Activated T-helper 17 cell treated with anti-CD3 and anti-CD28 coated beads, Interleukin-2, amount 50 U/mL, for 72 hours (primary cell): ENCODE results near the gene CMSS1. TPM values are rescaled to one million over a fixed set of nuclear protein-coding genes. Genes with fewer than 3 reads are reported as not detected.

Experiments
- ATAC-seq: fragments of 150-1000 bp; cut with Tn5 transposase; replicated peaks from 2 replicates; pipeline ENCODE4 v1.10.0; 2021; ENCODE audit warnings: mild to moderate bottlenecking, moderate library complexity
- H3K27ac Mint-ChIP-seq: one replicate; pipeline ENCODE4 v1.8.0; 2022; ENCODE audit warnings: mixed read lengths
- H3K27me3 Mint-ChIP-seq: one replicate; pipeline ENCODE4 v1.8.0; 2022; ENCODE audit warnings: mixed read lengths
- H3K36me3 Mint-ChIP-seq: one replicate; pipeline ENCODE4 v1.8.0; 2022; ENCODE audit warnings: low read depth, mild to moderate bottlenecking, mixed read lengths
- H3K4me1 Mint-ChIP-seq: one replicate; pipeline ENCODE4 v1.8.0; 2022; ENCODE audit warnings: mixed read lengths
- H3K4me3 Mint-ChIP-seq: one replicate; pipeline ENCODE4 v1.8.0; 2022; ENCODE audit warnings: mild to moderate bottlenecking, mixed read lengths
- H3K9me3 Mint-ChIP-seq: one replicate; pipeline ENCODE4 v1.8.0; 2022; ENCODE audit warnings: mixed read lengths
- total RNA-seq, 2 donors: library from RNA; stranded (reverse); gene quantifications; one replicate each; pipeline ENCODE4 v1.2.3, GENCODE V29; 2022

Gene CMSS1
- total RNA-seq, 2 donors from 2014 or later, result 29.8 to 67.4 TPM

DNA sequence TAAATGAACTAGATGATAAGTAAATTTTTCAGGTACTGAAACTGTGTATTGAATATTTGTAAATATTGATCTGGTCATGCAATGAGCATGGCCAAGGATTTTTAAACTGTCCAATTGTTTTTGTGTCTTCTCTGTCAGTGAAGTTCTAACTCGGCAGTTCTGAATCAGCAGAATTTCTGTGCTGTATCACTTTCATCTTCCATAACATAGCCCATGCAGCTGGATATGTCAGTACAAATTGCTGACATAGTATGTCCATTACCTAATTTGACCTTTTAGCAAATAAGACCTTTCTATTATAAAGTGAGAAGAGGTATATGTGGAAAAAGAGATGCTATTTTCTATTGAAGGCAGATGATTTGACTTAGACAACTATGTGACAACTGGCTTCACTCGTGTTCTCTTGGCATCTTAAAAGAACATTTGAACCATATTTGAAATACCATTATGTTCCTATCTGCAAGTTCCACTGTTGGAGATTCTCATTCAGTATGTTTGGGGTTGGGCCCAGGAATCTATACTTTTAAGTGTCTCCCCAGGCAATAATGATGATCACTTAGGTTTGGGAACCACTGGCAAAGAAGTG, 90.4 kb downstream of the CMSS1 start:
- Mint-ChIP-seq H3K9me3 (no peaks in the 10 kb centered on the region), H3K27ac (no peak overlapping the region), H3K27me3 (no peaks in the 10 kb centered on the region), H3K4me1 (no peaks in the 10 kb centered on the region), H3K4me3 (no peak overlapping the region), H3K36me3 (no peaks in the 10 kb centered on the region)
- no peak for ATAC-seq

DNA sequence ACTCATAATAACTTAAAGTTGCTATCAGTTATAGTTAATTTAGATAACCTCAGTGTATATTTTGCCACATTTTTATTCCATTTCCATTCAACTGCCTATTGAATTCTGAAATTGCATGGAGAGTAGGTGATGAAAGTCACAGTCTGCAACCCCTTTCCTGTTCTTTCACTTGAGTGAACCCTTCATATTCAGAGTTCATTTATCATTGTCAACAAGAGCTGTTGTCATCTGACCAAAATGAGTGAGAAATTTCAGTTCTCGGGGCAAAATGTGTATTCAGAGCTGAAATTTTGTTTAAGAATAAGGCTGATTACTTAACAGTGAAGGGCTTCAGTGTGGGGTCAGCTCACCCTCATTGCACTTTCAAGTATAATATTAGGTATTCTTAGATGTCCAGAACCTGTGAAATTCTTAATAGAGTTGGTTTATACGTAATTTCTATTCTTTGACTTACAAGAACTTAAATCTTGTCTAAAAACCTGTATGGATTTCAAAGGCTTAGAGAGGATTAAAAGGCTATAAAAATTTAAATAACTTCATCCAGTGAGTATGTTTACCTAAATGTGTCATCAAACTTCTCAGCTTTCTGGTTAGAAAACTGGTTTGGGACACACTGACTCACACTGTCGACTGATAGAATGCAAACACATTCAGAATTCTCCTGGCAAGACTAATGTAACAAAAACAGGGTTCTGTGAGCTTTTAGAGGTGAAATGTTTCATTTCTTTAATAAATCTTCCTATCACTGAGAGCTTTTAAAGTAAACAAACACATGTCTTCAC, 92.2 kb downstream of the CMSS1 start:
- no peaks in the 10 kb centered on the region for H3K9me3 Mint-ChIP-seq
- ATAC-seq, result no peak
- no peak overlapping the region for H3K4me3 Mint-ChIP-seq
- no peaks in the 10 kb centered on the region for H3K4me1 Mint-ChIP-seq
- H3K27ac Mint-ChIP-seq, result no peak overlapping the region
- no peaks in the 10 kb centered on the region for H3K36me3 Mint-ChIP-seq
- no peaks in the 10 kb centered on the region for H3K27me3 Mint-ChIP-seq

DNA sequence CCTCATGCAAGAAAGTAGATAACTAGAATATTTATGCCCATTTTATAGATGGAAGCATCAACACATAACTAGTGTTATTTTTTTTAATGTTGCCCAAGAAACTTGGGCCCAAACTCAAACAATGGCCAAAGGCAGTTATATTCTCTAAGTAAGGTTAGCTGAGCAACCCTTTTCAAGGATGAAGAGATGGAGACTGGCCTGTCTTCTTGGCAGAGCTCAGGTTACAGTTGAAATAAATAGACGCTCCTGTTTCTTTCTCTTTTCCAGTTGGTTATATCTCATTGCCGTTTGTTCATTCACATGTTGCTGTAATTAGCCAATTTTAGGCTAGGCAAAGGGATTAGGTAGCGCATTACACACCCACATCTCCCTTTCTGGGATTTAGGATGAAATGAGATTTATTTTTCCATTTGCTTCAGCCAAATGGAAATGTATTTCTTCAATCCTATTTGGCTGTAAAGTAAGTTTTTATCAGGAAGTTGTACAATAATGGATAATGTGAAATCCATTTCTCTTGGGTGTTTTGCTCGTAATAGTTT, 93.2 kb downstream of the CMSS1 start:
- Mint-ChIP-seq H3K4me1 (no peaks in the 10 kb centered on the region), H3K27me3 (no peaks in the 10 kb centered on the region), H3K36me3 (no peaks in the 10 kb centered on the region), H3K27ac (no peak overlapping the region), H3K4me3 (no peak overlapping the region), H3K9me3 (no peaks in the 10 kb centered on the region)
- ATAC-seq, result no peak

DNA sequence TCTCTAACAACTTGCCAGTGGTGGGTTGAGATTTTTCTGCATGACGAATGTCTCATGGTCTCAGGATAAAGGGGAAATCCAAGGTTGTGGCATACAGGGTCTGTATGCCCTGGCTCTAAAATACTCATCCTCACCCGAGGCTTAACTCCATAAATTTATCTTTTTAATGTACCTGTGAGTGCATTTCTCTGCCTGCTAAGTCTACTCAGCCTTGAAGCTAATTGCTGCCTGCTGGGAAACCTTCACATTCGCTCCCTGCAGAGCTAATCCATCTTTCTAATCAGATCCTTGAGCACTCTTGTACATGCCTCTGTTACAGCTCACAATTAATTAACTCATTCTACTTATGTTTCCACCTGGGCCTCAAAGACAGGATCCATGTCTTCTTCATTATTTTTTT, 93.8 kb downstream of the CMSS1 start:
- H3K4me1 Mint-ChIP-seq, result no peaks in the 10 kb centered on the region
- H3K27ac Mint-ChIP-seq, result no peak overlapping the region
- no peak overlapping the region for H3K4me3 Mint-ChIP-seq
- no peaks in the 10 kb centered on the region for H3K27me3 Mint-ChIP-seq
- no peaks in the 10 kb centered on the region for H3K9me3 Mint-ChIP-seq
- no peaks in the 10 kb centered on the region for H3K36me3 Mint-ChIP-seq
- no peak for ATAC-seq

DNA sequence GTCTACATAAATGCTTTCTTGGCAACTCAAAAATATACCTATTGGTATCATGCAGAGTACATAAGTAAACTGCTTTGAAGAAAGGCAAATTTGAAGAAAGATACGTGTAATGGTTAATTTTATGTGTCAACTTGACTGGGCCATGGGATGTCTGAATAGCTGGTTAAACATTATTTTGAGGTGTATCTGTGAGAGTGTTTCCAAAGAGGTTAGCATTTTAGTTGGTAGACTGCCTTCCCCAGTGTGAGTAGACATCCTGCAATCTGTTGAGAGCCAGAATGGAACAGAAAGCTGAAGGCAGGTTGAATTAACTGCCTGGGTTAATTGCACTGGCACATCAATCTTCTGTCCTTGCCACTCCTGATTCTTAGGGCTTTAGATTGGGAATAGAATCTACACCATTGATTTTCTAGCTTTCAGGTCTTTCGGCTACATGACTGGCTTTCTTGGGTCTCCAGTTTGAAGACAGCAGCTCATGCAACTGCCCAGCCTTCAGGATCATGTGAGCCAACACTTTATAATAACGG, 98.3 kb downstream of the CMSS1 start:
- Mint-ChIP-seq H3K9me3 (no peaks in the 10 kb centered on the region), H3K4me1 (no peaks in the 10 kb centered on the region), H3K27me3 (no peaks in the 10 kb centered on the region), H3K4me3 (no peak overlapping the region), H3K36me3 (no peaks in the 10 kb centered on the region), H3K27ac (no peak overlapping the region)
- no peak for ATAC-seq

DNA sequence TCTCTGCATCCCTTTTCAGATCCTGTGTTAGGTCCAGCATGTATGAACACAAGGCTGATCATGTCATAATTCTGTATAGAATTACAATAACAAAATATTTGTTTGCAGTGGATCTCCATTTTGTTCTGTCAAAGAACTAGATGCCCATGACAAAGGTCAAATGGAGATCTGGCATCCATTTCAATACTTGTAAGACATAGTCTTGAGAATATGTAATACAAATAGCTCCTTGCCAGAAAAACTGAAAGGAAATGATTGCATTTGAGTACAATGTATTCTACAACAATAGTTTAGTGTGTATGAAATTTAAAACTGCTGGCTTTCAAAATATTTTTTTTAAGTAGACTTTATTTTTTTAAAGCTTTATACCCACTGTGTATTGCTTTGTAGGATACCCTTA, 101.1 kb downstream of the CMSS1 start:
- no peak for ATAC-seq
- Mint-ChIP-seq H3K27me3 (no peaks in the 10 kb centered on the region), H3K36me3 (no peaks in the 10 kb centered on the region), H3K27ac (no peak overlapping the region), H3K4me1 (peaks cover 4% of the 10 kb centered on the region), H3K9me3 (peaks cover 4% of the 10 kb centered on the region), H3K4me3 (no peak overlapping the region)

DNA sequence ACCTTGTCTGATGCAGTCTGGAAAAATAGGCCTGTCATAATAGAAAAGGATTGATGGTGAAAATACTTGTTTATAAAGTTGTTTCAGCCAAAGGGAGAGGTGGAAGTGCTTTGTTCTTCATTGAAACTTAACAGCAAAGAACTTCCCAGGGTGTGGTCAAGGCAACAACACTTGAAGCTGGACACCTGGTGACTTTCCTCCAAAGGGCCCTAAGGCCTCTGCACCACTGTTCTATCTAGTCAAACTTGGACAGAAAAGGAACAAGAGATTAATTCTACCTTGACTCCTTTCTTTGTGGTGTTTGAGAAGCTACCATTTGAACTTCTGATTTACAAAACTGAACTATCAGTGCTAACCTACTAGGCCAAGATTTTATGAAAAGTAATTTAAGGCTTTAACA, 102.0 kb downstream of the CMSS1 start:
- Mint-ChIP-seq H3K36me3 (no peaks in the 10 kb centered on the region), H3K27me3 (no peaks in the 10 kb centered on the region), H3K27ac (no peak overlapping the region), H3K4me3 (no peak overlapping the region), H3K9me3 (peaks cover 4% of the 10 kb centered on the region), H3K4me1 (peaks cover 4% of the 10 kb centered on the region)
- ATAC-seq, result no peak

DNA sequence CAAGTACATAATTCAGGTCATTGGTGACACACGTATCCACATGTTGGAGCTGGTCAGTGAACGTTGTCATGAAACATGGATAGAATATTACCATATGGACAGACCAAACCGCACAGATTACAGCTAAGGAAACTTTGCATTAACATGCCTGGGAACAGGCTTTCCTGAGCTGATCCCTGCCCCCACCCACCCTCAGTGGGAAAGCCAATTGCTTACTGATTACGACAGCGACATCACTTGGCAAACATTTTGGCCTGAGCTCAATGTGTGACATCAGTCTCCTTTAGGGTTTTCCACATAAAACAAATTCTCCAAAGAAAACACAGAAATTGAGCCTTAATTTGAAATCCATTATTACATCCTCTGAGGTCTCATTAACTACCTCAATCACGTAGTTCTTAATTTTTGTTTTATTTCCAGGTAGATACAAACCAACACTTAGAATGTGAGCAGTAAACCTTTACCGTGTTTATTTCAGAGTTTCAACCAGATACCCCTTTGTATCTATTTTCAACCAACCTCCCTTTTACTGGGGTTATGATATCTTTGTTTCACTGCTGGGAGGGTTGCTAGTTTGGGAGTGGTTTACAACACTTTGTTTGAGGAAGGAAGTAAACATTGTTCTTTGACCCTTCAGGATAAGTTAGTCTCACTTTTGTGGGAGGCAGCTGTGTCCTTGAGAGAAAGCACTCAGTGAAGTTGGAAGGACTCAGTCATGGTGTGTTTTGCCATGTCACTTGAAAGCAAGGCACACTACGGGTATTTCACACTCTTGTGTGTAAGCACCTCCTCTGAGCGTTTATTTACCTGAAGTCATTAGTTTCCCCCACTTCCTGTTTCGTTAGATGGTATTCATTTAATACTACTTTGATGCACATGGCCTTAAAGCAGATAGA, 103.1 kb downstream of the CMSS1 start:
- no peak for ATAC-seq

DNA sequence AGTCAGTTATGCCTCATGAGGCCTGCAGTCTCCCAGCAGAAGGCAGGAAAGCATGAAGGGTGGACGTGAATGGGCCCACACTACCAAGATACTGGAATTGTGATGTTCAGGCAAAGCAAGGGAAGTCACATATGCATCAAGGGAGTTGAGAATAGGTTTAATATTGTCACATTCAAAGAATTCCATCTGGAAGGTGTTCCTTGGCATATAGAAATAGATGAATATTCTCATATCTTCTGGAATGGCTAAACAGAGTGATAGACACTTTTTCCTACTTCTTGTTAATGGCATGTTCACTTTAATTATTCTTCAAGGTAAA, 103.7 kb downstream of the CMSS1 start:
- Mint-ChIP-seq H3K27ac (no peak overlapping the region), H3K4me1 (peaks cover 4% of the 10 kb centered on the region), H3K4me3 (no peak overlapping the region), H3K27me3 (no peaks in the 10 kb centered on the region), H3K36me3 (no peaks in the 10 kb centered on the region), H3K9me3 (peaks cover 4% of the 10 kb centered on the region)
- no peak for ATAC-seq

More for the DNA sequence above, 103.1 kb downstream of the CMSS1 start:
- Mint-ChIP-seq H3K27me3 (no peaks in the 10 kb centered on the region), H3K36me3 (no peaks in the 10 kb centered on the region), H3K27ac (no peak overlapping the region), H3K9me3 (peaks cover 4% of the 10 kb centered on the region), H3K4me1 (peaks cover 4% of the 10 kb centered on the region), H3K4me3 (no peak overlapping the region)

DNA sequence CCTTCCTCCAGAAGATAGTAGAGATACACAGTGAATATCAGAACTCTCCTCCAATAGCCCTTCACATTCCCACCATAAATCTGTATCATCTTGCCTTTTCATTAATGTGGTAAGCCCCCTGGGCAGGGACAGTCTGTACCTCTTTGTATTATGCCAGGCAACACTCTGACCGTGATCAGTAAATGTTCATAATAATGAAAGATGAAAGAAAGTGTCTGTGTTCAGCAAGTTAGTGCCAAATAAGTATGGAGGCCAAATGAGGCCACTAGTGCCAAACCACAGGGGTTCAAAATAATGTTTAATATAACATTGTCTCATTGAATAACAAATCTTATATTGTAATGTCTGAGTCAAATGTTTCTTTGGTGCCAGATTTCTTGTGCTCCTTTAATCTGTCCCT, 104.3 kb downstream of the CMSS1 start:
- Mint-ChIP-seq H3K4me1 (peaks cover 4% of the 10 kb centered on the region), H3K27ac (no peak overlapping the region), H3K4me3 (no peak overlapping the region), H3K9me3 (peaks cover 4% of the 10 kb centered on the region), H3K36me3 (no peaks in the 10 kb centered on the region), H3K27me3 (no peaks in the 10 kb centered on the region)
- ATAC-seq, result no peak

DNA sequence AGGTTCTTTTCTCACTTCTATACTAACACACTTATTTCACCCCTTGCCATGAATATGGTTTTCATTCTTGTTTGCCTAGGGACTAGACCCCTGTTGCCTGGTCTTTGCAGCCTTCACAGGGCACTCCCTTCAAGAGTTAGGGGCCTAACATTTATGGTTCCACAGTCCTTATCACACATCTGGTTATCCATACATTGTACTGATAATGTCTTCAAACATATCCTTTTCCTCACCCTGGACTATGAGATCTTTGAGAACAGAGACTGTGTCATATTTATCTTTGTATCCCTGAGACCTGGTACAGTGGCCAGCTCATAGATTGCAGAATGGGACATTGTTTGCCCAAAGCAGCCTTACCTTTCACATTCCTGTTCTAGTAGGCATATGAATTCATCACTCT, 106.2 kb downstream of the CMSS1 start:
- H3K4me3 Mint-ChIP-seq, result no peak overlapping the region
- no peak overlapping the region for H3K27ac Mint-ChIP-seq
- ATAC-seq, result no peak
- peaks cover 4% of the 10 kb centered on the region for H3K4me1 Mint-ChIP-seq
- H3K36me3 Mint-ChIP-seq, result no peaks in the 10 kb centered on the region
- H3K9me3 Mint-ChIP-seq, result peaks cover 4% of the 10 kb centered on the region
- H3K27me3 Mint-ChIP-seq, result no peaks in the 10 kb centered on the region

DNA sequence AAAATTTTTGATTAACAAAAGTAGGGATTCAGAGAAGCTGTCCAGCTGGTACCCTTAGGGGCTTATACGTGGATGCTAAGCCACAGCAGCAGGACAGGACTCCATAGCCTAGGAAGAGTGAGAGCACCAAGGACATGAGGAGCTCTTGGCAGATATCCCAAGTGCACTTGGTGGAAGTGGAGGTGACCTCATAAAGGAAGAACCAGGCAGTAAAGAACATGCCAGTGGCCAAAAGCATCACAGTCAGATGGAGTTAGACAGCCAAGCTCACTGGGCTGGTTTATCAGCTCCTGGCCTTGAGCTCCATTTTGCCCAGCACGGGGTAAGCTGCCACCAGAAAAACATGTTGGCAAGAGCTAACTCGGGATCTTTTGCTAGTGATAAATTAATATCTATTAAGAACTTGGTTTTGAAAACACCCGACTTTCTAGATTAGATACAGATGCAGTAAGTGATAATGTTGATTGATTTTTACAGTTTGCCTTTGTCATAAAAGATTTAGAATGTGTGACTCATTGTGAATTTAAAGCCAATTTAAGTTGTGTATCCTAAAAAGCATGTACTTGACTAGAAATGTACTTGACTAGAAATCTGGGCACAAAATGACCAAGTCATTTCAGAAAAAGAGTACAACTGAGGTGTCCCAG, 108.0 kb downstream of the CMSS1 start:
- H3K36me3 Mint-ChIP-seq, result no peaks in the 10 kb centered on the region
- H3K4me3 Mint-ChIP-seq, result no peak overlapping the region
- no peaks in the 10 kb centered on the region for H3K27me3 Mint-ChIP-seq
- no peak overlapping the region for H3K27ac Mint-ChIP-seq
- H3K4me1 Mint-ChIP-seq, result peaks cover 5% of the 10 kb centered on the region
- H3K9me3 Mint-ChIP-seq, result peaks cover 4% of the 10 kb centered on the region
- ATAC-seq, result no peak

DNA sequence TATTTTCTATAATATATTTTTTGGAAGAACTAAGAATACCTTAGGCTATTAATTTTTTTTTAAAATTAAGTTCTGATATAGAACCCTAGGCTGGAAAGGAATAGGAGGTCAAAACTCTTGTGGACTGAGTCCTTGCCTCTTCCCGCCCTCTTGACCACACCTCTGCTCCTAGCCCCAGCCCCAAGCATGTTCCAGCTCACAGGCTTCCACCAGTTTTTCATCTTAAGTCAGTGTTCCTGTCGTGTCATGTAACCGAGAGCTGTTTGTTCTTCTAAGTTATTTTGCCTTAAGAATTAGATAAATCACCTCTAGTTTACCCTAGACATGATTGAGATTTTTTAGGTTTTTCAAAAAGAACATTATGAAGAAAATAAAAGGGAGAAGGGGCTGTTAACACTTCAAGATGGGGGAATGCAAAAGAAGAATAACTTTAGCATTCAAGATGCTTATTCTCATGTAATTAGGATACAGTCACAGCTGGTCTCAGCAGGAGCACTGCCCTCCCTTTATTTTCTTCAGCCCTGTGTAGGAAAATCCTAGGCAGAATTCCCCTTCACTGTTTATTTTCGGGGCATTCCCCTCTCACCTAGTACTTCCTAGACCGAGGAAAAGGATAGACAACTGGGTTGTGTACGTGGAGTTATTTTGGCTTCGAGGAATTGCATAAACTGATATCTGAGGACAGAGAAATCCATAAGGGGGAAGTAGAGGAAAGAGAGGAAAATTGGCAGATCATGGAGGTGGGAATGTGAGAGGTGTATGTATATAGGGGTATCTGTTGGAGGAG, 110.2 kb downstream of the CMSS1 start:
- peaks cover 3% of the 10 kb centered on the region for H3K9me3 Mint-ChIP-seq
- no peak overlapping the region for H3K4me3 Mint-ChIP-seq
- H3K36me3 Mint-ChIP-seq, result no peaks in the 10 kb centered on the region
- no peak for ATAC-seq
- no peak overlapping the region for H3K27ac Mint-ChIP-seq
- H3K27me3 Mint-ChIP-seq, result no peaks in the 10 kb centered on the region
- H3K4me1 Mint-ChIP-seq, result peaks cover 7% of the 10 kb centered on the region
